Stimulated activated CD8-positive, alpha-beta memory T cell treated with anti-CD3 and anti-CD28 coated beads, Interleukin-4, amount 100 ng/mL, for 48 hours (primary cell): ENCODE measurements around the gene ASPSCR1.

Experiments used
- DNase-seq: peaks from one replicate; pipeline ENCODE4 v3.0.0-alpha.2; 2020

ASPSCR1 gene

GRCh38 chr17:82059272-82060000, 82.0 kb downstream of the ASPSCR1 start:
- DNase-seq, result no peak

GRCh38 chr17:82060001-82060380, 82.6 kb downstream of the ASPSCR1 start:
- no peak for DNase-seq

GRCh38 chr17:82060614-82061013, 83.2 kb downstream of the ASPSCR1 start:
- DNase-seq, result no peak

- DNase-seq, result no peak
Measured at GRCh38 chr17:82061047-82061925, 83.9 kb downstream of the ASPSCR1 start.

- DNase-seq, result no peak
Measured at GRCh38 chr17:82062076-82062983, 84.9 kb downstream of the ASPSCR1 start.

- no peak for DNase-seq
Measured at GRCh38 chr17:82062984-82063368, 85.5 kb downstream of the ASPSCR1 start.

- no peak for DNase-seq
Measured at GRCh38 chr17:82063424-82064415, 86.3 kb downstream of the ASPSCR1 start.

GRCh38 chr17:82064433-82065192, 87.2 kb downstream of the ASPSCR1 start:
- no peak for DNase-seq

- peak; percentile 47 for DNase-seq
Measured at GRCh38 chr17:82065193-82065637, 87.8 kb downstream of the ASPSCR1 start.

- DNase-seq, result peak; percentile 83
Measured at GRCh38 chr17:82065638-82066303, 88.3 kb downstream of the ASPSCR1 start, which contains the start of gene DUS1L. DUS1L (minus strand) TSS chr17:82065804; CDS start chr17:82065059, 745 bp downstream.
